ENCODE measurements around the gene SLC35D3.

The SLC35D3 gene

GRCh38 chr6:136963259-136963658 lies 41.2 kb downstream of the SLC35D3 start:
- CTCF ChIA-PET, result interaction anchor here (0.9 kb wide), 1 partner anchor 351 kb away, joined by 4 read pairs; no protein-coding TSS in a partner anchor

GRCh38 chr6:136964398-136964797 lies 42.3 kb downstream of the SLC35D3 start:
- CTCF ChIA-PET, result no interaction called here
- TF ChIP-seq ARNT (IDR thresholded peaks at IDR 0.05) (no peak), FOXK2 (IDR thresholded peaks at IDR 0.05) (no peak), NFRKB (IDR thresholded peaks at IDR 0.05) (no peak), SUZ12 (IDR thresholded peaks at IDR 0.05) (no peak), FOXM1 (IDR thresholded peaks at IDR 0.05; ENCODE audit: borderline replicate concordance) (no peak), TARDBP (IDR thresholded peaks at IDR 0.05) (no peak)
- POLR2A ChIA-PET, result no interaction called here
- no peak for DNase-seq (ENCODE audit: extremely low spot score)

More at GRCh38 chr6:136963259-136963658, 41.2 kb downstream of the SLC35D3 start:
- no peak for DNase-seq (ENCODE audit: extremely low spot score)
- POLR2A ChIA-PET, result no interaction called here
- no peak for TF ChIP-seq BHLHE40 (IDR thresholded peaks at IDR 0.05; ENCODE audit: borderline replicate concordance)
- TF ChIP-seq ARNT (IDR thresholded peaks at IDR 0.05), result no peak
- no peak for TF ChIP-seq LEF1 (IDR thresholded peaks at IDR 0.05; ENCODE audit: borderline replicate concordance)
- no peak for TF ChIP-seq ZNF384 (IDR thresholded peaks at IDR 0.05)
- TF ChIP-seq HDGF (IDR thresholded peaks at IDR 0.05; ENCODE audit: borderline replicate concordance), result no peak
- no peak for TF ChIP-seq CTBP1 (IDR thresholded peaks at IDR 0.05; ENCODE audit: borderline replicate concordance)
- no peak for TF ChIP-seq SUZ12 (IDR thresholded peaks at IDR 0.05)
- no peak for TF ChIP-seq FOXM1 (IDR thresholded peaks at IDR 0.05; ENCODE audit: borderline replicate concordance)
- TF ChIP-seq PKNOX1 (IDR thresholded peaks at IDR 0.05), result no peak
- no peak for TF ChIP-seq FOXK2 (IDR thresholded peaks at IDR 0.05)
- no peak for TF ChIP-seq SP1 (IDR thresholded peaks at IDR 0.05)
- no peak for TF ChIP-seq NFRKB (IDR thresholded peaks at IDR 0.05)
- no peak for TF ChIP-seq FOXA1 (IDR thresholded peaks at IDR 0.05)
- no peak for TF ChIP-seq L3MBTL2 (conservative IDR thresholded peaks at IDR 0.05)
- TF ChIP-seq ELF4 (IDR thresholded peaks at IDR 0.05), result no peak
- no peak for TF ChIP-seq TARDBP (IDR thresholded peaks at IDR 0.05)

- no peak for TF ChIP-seq NFRKB (IDR thresholded peaks at IDR 0.05)
- TF ChIP-seq LEF1 (IDR thresholded peaks at IDR 0.05; ENCODE audit: borderline replicate concordance), result no peak
- TF ChIP-seq FOXM1 (IDR thresholded peaks at IDR 0.05; ENCODE audit: borderline replicate concordance), result no peak
- TF ChIP-seq SP1 (IDR thresholded peaks at IDR 0.05), result no peak
- TF ChIP-seq FOXK2 (IDR thresholded peaks at IDR 0.05), result no peak
- no peak for TF ChIP-seq ELF4 (IDR thresholded peaks at IDR 0.05)
- TF ChIP-seq CTBP1 (IDR thresholded peaks at IDR 0.05; ENCODE audit: borderline replicate concordance), result no peak
- TF ChIP-seq ARNT (IDR thresholded peaks at IDR 0.05), result no peak
- TF ChIP-seq PKNOX1 (IDR thresholded peaks at IDR 0.05), result no peak
- TF ChIP-seq ZNF384 (IDR thresholded peaks at IDR 0.05), result no peak
- TF ChIP-seq BHLHE40 (IDR thresholded peaks at IDR 0.05; ENCODE audit: borderline replicate concordance), result no peak
- peak; percentile 85 for DNase-seq (ENCODE audit: extremely low spot score)
- ChIA-PET CTCF (interaction anchor here (0.5 to 1.2 kb wide), 5 partner anchors 9 to 385 kb away, joined by 3 to 5 read pairs (median 3); no protein-coding TSS in a partner anchor), POLR2A (no interaction called here)
Observed at GRCh38 chr6:136967876-136968752, 46.0 kb downstream of the SLC35D3 start.

- DNase-seq (ENCODE audit: extremely low spot score), result no peak
- CTCF ChIA-PET, result interaction anchor here (0.5 to 1.2 kb wide), 4 partner anchors 9 to 384 kb away, joined by 3 read pairs; no protein-coding TSS in a partner anchor
- POLR2A ChIA-PET, result no interaction called here
- TF ChIP-seq L3MBTL2 (conservative IDR thresholded peaks at IDR 0.05) (no peak), TARDBP (IDR thresholded peaks at IDR 0.05) (no peak), ELF4 (IDR thresholded peaks at IDR 0.05) (no peak), CTBP1 (IDR thresholded peaks at IDR 0.05; ENCODE audit: borderline replicate concordance) (no peak), ARNT (IDR thresholded peaks at IDR 0.05) (no peak)
Observed at GRCh38 chr6:136968837-136969236, 46.7 kb downstream of the SLC35D3 start.

- DNase-seq (ENCODE audit: extremely low spot score), result no peak
- ChIA-PET POLR2A (no interaction called here), CTCF (interaction anchor here (1.2 kb wide), 1 partner anchor 26 kb away, joined by 3 read pairs; no protein-coding TSS in a partner anchor)
- TF ChIP-seq SUZ12 (IDR thresholded peaks at IDR 0.05) (no peak), NFRKB (IDR thresholded peaks at IDR 0.05) (no peak), ELF4 (IDR thresholded peaks at IDR 0.05) (no peak), CTBP1 (IDR thresholded peaks at IDR 0.05; ENCODE audit: borderline replicate concordance) (no peak), TARDBP (IDR thresholded peaks at IDR 0.05) (no peak), ARNT (IDR thresholded peaks at IDR 0.05) (no peak), FOXK2 (IDR thresholded peaks at IDR 0.05) (no peak), PKNOX1 (IDR thresholded peaks at IDR 0.05) (no peak), LEF1 (IDR thresholded peaks at IDR 0.05; ENCODE audit: borderline replicate concordance) (no peak), SP1 (IDR thresholded peaks at IDR 0.05) (no peak), L3MBTL2 (conservative IDR thresholded peaks at IDR 0.05) (no peak)
Observed at GRCh38 chr6:136969433-136969832, 47.3 kb downstream of the SLC35D3 start.

GRCh38 chr6:136969930-136970329 lies 47.8 kb downstream of the SLC35D3 start:
- no peak for DNase-seq (ENCODE audit: extremely low spot score)
- CTCF ChIA-PET, result no interaction called here
- POLR2A ChIA-PET, result no interaction called here
- TF ChIP-seq ARNT (IDR thresholded peaks at IDR 0.05) (no peak), ELF4 (IDR thresholded peaks at IDR 0.05) (no peak), NFRKB (IDR thresholded peaks at IDR 0.05) (no peak), LEF1 (IDR thresholded peaks at IDR 0.05; ENCODE audit: borderline replicate concordance) (no peak), CTBP1 (IDR thresholded peaks at IDR 0.05; ENCODE audit: borderline replicate concordance) (no peak)
